GM12891 (cell line): ENCODE data around the gene PLXNC1.

Experiments
- POLR2A ChIP-seq: IDR thresholded peaks from 2 replicates; pipeline ENCODE4 v1.6.1; 2011; ENCODE audit warnings: low read depth, low read length, control low read depth
- POLR2AphosphoS5 ChIP-seq: IDR thresholded peaks from 2 replicates; pipeline ENCODE4 v1.6.1; 2011; ENCODE audit warnings: low read depth, low read length, control low read depth

GRCh38 chr12:94277426-94278000, 129.1 kb downstream of the PLXNC1 start:
- TF ChIP-seq POLR2A (no peak), POLR2AphosphoS5 (no peak)
